Smooth muscle cell of the brain vasculature (primary cell): ENCODE measurements around the gene TTC27.
"Not testable (repeated sequence)": the region's sequence is repeated elsewhere in the genome, so short reads cannot be mapped to it uniquely, and the experiment has no call there.

Source experiments
- DNase-seq: peaks from one replicate; pipeline ENCODE4 v3.0.0-alpha.2; 2012; ENCODE audit warnings: low read depth, low spot score

Gene TTC27

DNA sequence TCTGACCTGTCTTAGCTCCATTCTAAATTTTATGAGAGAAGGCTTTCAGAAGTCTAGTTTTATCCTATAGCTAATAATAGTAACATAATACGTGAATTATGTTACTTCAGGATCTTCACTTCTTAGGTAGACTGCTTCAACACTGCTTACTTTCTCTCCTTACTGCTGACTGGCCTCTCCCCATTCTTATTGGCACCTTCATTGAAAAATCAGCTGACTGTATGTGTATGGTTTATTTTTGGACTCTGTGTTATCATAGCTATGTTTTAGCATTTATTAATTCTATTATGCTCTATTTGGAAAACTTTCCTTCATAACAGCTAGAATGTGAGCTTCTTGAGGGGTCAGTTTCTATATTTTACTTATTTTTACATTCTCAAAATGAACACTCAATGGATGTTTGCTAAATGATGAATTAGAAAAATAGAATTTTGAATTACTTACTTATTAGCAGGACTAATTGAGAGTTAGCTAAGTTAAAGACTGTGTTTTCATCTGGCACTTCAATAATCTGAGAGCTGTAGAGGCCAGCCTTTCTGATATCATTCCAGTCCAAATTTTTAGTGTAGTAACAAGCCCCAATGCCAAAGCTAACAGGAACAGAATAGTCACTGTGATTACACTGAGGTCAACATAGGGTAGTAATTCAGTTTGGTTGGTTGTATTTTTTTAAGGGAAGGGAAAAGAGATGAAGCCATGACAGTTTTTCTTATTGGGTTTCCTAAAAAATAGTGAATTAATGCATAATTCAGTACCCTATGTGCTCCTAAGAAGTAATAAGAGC lies 92.3 kb downstream of the TTC27 start:
- no peak for DNase-seq

DNA sequence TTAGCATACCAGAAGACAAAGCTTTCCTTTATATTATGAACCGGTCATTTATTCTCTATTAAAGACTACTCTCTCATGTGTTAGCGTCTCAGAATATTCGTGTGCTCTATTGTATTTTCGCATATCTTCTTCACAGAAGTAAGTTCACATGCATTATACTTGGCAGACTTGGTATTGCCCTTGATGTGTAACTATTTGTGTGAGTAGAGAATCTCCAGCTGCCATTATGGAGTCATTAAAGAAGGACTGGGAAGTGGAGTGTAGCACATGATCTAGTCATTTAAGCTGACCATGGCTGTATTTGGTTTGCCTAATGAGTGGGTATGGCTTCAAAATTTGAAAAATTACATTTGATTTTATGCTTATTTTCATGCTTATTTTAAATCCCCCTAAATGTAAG lies 92.9 kb downstream of the TTC27 start:
- DNase-seq = no peak

GRCh38 chr2:32721376-32721775 lies 93.5 kb downstream of the TTC27 start:
- DNase-seq = no peak

DNA sequence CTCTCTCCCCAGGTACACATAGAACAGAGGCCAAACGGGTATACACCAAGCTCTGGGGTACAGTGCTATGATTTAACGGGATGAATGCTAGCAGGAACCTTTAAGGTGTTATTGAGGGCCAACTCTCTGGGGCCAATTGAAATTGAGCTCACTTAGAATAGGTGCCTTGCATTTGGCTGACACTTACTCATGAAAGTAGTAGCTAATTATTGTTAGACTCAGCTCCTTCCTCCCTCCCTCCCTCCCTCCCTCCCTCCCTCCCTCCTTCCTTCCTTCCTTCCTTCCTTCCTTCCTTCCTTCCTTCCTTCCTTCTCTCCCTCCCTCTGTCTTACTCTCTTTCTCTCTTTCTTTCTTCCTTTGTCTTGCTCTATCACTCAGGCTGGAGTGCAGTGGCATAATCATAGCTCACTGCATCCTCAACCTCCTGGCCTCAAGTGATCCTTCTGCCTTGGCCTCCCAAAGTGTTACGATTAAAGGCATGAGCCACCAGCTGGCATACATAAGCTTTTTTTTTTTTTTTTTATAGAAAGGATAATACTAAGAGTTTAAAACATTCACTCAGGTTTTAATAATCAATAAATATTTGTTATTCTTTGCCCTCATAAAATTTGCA lies 95.7 kb downstream of the TTC27 start:
- no peak for DNase-seq

DNA sequence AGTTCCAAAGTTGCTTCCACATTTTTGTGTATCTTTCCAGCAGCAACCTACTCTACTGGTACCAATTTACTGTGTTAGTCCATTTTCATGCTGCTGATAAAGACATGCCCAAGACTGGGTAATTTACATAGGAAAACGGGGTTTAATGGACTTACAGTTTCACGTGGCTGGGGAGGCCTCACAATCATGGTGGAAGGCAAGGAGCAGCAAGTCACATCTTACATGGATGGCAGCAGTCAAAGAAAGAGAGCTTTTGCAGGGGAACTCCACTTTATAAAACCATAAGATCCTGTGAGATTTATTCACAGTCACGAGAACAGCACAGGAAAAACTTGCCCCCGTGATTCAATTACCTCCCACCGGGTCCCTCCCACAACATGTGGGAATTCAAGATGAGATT lies 98.8 kb downstream of the TTC27 start:
- not testable (repeated sequence) for DNase-seq

DNA sequence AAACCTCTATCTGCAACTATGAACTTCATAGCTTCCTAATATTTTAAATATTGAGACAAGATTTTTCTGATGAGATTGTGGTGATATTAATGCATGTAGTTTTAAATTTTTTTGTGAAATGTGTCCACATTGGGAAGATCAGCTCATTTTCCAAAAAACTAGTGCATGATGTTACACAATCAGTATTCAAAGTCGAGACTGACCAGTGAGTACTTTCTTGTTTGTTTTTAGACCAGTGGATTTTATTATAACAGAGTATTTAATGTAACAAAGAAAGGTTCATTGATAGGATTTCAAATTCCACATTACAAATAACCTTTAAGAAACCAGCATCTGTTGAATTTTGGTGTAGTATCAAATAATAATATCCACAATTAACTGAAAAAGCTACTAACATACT lies 99.3 kb downstream of the TTC27 start:
- no peak for DNase-seq

DNA sequence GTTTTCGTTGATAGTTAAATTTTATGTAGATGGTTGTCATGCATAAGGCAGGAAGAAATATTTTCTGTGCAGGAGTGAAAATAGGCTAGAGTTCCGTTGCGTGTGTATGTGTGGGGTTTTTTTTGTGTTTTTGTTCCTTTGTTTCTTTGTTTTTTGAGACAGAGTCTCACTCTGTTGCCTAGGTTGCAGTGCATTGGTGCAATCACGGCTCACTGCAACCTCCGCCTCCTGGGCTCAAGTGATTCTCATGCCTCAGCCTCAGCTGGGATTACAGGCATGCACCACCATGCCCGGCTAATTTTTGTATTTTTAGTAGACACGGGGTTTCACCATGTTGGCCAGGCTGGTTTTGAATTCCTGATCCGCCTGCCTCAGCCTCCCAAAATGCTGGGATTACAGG lies 103.1 kb downstream of the TTC27 start:
- not testable (repeated sequence) for DNase-seq

GRCh38 chr2:32732120-32732519 lies 104.3 kb downstream of the TTC27 start:
- no peak for DNase-seq

DNA sequence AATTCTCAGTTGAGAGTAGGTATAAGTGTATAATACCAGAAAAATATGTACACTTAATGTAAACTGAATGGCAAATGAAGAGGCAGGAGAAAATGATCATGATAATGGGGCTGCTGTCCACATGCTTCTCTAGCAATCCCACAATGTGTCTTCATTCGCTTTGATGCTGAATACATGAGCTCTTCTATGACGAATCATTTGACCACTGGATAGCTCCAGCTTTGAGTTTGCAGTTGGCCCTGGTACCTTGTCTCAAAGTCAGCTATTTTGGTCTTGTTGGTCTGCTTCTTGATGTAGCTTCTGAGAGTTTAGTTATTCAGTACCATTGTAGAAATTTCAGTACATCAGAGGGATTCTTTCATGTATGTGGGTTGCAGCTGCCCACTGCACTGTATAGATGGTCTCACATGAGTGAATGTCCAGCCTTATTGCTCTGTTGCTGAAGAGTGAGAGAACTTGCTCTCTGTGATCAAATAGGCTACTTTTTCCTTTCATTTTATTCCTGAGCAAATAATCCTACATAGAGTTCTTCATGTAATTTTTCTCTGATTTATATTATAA lies 105.1 kb downstream of the TTC27 start:
- no peak for DNase-seq

DNA sequence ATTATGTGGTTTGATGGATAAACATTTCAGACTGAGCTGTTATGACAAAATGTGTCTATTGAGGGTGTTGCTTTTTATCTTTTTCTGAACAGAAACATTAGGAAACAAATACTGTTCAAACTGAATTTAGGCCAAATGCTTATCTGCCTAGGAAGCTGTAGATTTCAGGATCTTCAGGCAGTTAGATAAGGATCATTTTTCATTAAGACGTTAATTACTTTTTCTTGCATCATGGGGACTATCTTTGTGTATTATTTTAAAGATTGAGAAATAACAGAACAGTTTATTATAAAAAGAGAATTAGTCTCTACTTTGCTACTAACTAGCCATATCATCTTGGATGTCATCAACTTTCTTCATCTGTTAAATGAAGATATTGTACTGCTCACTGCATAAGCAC lies 107.5 kb downstream of the TTC27 start:
- no peak for DNase-seq

- DNase-seq = no peak
Observed at GRCh38 chr2:32738939-32739338, 111.1 kb downstream of the TTC27 start.

DNA sequence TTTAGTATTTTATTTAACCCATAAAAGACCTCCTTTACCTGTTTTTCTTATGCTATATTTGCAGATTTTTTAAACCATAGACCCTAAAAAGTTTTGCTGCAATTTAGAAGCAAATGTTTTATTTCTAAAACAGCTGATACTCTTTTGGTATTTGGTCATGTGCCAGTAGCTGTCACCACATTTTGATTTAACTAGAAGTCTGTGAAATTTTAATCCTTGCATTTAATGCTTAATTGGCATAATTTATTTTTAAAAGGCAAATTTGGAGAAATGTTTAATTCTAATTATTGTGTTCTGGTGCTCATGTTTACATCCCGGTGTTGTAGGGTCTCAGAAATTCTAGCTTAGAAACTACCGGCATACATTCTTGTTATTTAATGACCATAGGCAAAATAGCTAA lies 111.8 kb downstream of the TTC27 start:
- DNase-seq = no peak

DNA sequence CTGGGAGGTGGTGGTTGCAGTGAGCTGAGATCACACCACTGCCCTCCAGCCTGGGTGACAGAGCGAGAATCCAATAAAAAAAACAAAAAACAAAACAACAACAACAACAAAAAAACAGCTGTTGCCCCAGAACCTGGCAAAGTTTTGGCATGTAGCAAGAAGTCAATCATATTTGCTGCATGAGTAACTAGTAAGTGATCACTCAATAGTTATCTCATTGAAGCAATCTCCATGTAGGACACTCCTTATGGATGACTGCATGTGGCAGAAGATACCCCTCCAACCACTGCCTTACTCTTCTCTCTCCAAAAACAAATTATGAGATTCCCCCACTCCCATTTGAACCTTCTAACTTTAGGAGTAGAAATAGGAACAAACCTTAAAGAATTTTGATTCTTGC lies 113.7 kb downstream of the TTC27 start:
- DNase-seq = no peak

DNA sequence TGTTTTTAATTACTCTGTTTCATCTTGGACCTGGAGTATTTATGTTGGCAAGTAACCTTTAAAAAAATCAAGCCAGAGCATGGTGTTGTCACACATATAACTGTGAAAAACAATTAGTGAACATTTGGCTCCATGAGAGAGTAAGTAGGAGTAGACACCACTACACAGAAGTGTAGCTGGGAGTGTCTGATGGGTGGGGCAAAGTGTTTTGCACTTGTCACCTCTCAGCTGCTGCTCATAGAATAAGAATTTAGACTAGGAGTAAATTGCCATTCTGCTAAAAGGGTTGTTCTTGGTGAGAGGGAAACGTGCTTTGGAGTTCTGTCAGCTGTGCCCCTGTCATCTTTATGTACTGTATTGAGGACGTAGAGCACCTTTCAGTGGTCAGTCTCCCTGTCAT lies 114.5 kb downstream of the TTC27 start:
- no peak for DNase-seq

DNA sequence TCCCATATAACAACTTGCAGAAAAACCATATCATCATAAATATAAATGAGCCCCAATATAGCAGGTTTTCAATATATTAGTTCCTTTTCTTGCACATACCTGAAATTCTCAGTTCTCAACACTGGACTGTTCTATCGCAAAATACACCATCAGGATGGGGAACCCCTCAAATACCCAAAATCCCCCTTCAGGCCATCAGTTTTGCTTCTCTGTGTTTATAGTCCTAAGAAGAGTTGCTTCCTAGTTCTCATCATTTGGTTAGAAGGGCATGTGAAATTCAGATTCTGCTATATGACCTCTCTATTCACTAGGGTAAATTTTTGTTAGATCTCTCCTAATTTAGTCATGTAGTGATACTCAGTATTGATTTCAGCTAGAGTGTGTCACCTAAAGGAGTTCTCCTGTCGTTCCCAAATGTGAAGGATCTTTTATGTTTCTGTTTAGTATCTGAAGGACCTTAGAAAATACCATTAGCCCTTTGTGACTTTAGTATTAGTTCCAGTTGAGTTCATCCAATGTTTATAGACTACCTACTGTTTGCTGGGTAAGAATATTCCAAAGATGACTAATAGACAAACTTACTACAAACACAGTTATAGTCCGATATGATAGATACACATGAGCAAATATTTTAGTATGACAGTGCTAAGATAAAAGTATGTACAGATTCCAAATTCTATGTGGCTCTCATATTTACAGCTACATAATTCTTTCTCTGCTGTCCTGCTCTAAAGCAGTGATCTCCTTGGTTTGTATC lies 115.8 kb downstream of the TTC27 start:
- DNase-seq = no peak

DNA sequence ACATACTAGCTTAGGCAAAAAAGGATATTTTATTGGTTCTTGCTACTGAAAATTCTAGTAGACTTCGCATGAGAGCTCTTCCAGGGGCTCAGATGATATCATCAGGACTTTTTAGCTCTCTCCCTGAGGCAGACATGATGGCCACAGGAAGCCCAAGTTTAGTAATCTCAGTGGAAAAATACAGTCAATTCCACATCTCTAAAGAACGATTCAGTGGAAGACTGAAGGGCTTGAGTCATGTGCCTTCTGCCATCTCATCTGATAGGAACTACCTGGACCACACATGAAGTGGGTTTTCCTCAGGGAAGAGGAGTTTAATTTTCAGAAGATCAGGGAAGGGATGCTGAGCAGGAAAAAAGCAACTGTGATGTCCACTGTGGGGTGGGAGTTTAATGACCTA lies 117.3 kb downstream of the TTC27 start:
- no peak for DNase-seq

GRCh38 chr2:32745675-32746074 lies 117.8 kb downstream of the TTC27 start:
- no peak for DNase-seq

DNA sequence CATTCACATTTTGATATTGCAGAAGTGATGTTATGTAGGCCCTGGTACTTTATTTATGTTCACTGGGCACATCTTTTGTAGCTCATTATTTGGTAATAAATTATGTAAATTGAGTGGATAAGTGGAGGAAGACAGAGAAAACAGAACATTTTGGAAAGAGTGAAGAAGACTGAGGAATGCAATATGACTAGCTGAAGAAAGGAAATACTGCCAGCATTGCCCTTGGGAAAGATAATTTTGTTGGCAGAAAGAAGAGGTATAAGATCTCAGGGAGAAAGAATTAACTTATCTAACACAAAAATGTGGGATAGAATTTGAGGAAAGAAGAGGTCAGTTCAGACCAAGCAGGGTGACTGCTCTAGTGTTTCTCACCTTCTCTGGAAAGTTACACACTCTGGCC lies 118.8 kb downstream of the TTC27 start:
- no peak for DNase-seq

DNA sequence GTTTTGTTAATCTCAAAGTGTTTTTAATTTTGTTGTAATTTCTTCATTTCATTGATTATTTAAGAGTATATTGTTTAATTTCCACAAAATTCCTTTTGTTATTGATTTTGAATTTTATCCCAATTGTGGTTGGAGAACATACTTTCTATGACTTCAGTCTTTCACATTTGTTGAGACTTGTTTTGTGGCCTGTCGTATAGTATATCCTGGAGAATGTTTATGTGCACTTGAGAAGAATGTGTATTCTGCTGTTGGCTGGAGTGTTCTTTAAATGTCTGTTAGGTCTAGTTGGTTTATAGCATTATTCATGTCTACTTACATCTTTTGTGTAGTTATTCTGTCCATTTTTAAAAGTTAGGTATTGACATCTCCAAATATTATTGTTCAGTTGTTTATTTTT lies 120.3 kb downstream of the TTC27 start:
- DNase-seq = no peak

DNA sequence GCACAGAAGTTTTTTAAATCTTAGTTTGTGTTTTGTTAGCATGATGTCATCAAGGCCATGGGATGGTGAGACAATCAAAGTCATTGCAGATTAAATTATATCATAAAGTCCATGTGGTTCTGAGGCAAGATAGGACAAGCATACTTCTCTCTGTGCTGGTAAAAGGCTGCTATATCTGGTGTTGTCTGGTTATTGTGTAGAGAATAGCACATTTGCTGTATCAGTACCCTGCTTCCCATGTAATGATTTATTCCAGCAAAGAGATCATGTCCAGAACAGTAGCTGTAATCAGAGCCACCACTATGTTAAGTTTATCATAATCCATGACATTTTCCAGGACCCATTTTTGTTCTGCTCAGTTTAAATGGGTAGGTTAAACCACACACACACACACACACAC lies 123.0 kb downstream of the TTC27 start:
- no peak for DNase-seq

DNA sequence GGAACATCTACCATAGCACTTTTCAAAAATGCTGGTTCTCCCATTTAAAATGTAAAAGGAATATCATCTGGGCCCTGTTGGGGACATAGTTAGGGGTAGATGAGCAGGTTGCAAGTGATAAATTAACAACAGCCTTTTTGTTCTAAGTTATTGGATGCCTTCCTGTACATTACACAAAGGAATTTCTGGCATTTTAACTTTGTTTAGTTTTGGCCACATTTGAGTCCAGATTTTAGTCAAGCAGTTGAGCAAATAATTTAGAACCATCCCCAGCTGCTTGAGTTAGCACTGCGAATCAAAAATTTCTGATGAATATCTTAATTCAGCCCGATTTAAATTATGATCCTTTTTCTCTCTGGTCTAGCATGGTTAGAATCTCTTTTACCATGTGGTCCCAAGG lies 124.4 kb downstream of the TTC27 start:
- no peak for DNase-seq

DNA sequence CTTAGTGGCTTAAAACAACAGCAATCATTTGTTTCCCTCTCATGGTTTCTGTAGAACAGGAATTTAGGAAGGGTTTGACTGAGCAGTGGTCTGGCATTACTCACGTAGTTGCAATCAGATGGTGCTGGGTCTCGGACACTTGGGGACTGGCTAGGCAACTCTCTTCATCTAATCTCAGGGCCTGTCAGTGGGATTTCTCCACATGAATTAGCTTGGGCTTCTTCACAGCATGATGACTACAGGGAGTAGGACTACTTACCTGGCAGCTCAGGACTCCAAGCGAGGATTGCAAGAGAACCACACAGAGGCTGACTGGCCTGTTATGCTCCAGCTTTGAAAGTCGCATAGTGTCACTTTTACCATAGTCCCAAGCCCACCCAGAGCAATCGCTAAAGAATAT lies 125.1 kb downstream of the TTC27 start:
- DNase-seq = no peak

GRCh38 chr2:32754676-32755075 lies 126.8 kb downstream of the TTC27 start:
- not testable (repeated sequence) for DNase-seq
